GM19193 (cell line): ENCODE measurements around the gene EPGN.

Source experiments
- POLR2A ChIP-seq: IDR thresholded peaks from 4 replicates; pipeline ENCODE4 v1.6.1; 2011; ENCODE audit not compliant: insufficient read depth, insufficient read length; ENCODE audit errors: extremely low read depth

The EPGN gene

DNA sequence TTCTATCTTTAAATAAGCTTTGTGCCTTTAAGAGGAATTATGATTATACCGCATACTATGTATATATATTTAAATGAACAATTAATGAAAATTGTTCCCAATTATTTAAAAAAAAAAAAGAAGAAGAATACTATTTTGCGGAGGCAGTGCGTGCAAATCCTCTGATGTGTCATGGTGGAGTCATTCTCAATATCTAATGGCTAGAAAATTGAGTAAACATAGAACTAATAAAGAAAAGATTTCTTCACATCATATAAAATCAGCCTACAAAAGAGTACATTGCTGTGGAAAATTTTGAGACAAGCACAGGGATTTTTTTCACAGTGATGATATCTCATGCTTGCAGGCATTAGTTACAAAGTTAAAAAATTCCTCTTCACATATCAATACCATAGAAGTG, 54.1 kb downstream of the EPGN start:
- no peak for TF ChIP-seq POLR2A

DNA sequence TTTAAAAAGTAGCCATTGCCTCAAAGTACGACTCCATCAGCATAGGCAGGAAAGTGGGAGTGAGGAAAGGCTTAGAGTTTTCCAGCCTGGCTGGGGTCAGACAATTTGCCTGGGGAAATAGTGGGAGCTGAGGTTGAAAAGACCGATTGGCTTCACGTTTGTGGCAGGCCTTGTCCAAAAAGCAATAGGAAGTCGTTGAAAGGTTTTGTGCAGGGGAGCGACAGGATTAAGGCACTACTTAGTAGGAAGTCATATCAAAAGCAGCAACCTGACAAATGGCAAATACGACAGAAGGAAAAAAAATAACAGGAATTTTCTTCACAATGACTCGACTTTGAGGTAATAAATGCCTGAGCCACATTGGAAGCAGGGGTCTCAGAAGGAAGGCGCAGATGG, 56.0 kb downstream of the EPGN start:
- no peak for TF ChIP-seq POLR2A

DNA sequence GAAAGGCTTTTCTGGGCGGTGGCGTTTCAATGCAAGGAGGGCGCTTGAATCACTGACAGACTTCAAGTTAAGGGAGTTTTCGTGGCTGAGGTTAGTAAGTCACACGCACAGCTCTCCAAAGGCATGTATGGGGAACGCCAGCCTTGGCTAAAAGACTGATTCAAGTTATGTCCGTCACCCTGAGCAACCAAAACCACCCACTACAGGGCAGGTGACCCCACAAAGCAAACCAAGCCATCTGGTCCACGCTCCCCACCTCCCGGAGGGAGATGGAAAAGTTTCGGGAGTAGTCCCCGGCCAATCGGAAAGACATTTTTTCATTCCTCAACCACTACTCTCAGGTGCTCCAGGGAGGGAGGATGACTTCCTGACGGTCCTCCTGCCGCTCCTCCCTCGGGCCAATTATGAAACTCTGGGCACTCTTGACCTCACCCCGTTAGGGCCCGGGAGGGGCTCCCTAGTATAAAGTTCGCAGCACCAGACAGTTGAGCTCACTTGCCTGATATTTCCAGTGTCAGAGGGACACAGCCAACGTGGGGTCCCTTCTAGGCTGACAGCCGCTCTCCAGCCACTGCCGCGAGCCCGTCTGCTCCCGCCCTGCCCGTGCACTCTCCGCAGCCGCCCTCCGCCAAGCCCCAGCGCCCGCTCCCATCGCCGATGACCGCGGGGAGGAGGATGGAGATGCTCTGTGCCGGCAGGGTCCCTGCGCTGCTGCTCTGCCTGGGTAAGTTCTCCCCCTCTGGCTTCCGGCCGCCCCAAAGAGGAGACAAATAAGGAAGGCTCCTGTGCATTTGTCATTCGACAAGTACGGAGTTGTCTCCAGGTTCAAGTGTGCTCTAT, 56.6 kb downstream of the EPGN start, which contains the start of gene EREG:
Gene EREG, plus strand, starts transcription at position 494 of the 840 bp plus-strand sequence. Its CDS starts 164 bp downstream, at position 658.
- TF ChIP-seq POLR2A: no peak

DNA sequence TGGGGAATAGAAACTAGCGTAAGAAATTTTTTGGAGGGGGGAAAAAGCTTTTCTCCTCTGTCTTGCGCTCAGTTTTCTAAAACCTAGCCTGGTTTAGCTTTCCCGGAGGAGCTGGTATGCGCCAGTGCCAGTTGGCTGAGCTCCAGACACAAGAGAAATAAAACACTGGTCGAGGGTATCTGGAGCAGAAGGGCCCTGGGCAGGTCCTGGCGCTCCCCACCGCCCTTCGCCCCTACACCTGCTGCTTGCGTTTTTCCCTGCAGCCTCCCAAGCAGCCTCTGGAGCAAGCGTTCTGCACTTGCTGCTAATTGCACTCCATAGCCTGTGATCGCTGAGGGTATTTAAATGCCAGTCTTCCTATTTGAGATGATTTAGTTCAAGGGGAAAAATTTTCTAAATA, 57.5 kb downstream of the EPGN start:
- TF ChIP-seq POLR2A: no peak
